CD14-positive monocyte (primary cell): ENCODE data around the gene LYPD6. TPM values are rescaled to one million over a fixed set of nuclear protein-coding genes. Genes with fewer than 3 reads are reported as not detected.

Experiments
- DNase-seq, 3 donors: peaks; one replicate each; pipeline ENCODE4 v3.0.0-alpha.2; 2011 to 2022
- H2AFZ ChIP-seq: 2 replicates; pipeline ENCODE4 v1.6.0; 2012; ENCODE audit warnings: mild to moderate bottlenecking, low read depth, low read length, inconsistent platforms; ENCODE audit not compliant: insufficient read depth, poor library complexity, severe bottlenecking
- H3K27ac ChIP-seq, 2 donors: 1 replicate in 1 of 2; 2 replicates in 1 of 2; pipeline ENCODE4 v1.5.1; 2012 to 2013; ENCODE audit warnings: low read length in 2 of 2, control low read depth in 1 of 2, inconsistent platforms in 1 of 2, low read depth in 1 of 2, mild to moderate bottlenecking in 1 of 2
- H3K27me3 ChIP-seq, 2 donors: one replicate each; pipeline versions ENCODE4 v1.6.0 to v1.6.1; 2011 to 2013; ENCODE audit warnings: low read length in 2 of 2; ENCODE audit not compliant: control insufficient read depth in 2 of 2, insufficient read depth in 2 of 2
- H3K36me3 ChIP-seq, 2 donors: replicated peaks in 1 of 2; 1 replicate in 1 of 2; 2 replicates in 1 of 2; pipeline versions ENCODE4 v1.5.1 to v1.6.1; 2012 to 2013; ENCODE audit warnings: low read length in 2 of 2, control low read depth in 1 of 2, inconsistent platforms in 1 of 2, mild to moderate bottlenecking in 1 of 2; ENCODE audit not compliant: insufficient read depth in 2 of 2, control insufficient read depth in 1 of 2
- H3K4me1 ChIP-seq, 2 donors: 1 replicate in 1 of 2; 2 replicates in 1 of 2; pipeline versions ENCODE4 v1.5.1 to v1.6.1; 2012 to 2013; ENCODE audit warnings: low read length in 2 of 2, control low read depth in 1 of 2, inconsistent platforms in 1 of 2, mild to moderate bottlenecking in 1 of 2, moderate library complexity in 1 of 2; ENCODE audit not compliant: insufficient read depth in 2 of 2, control insufficient read depth in 1 of 2
- H3K4me2 ChIP-seq: replicated peaks from 2 replicates; pipeline ENCODE3; 2012; ENCODE audit warnings: low read length, moderate library complexity, mild to moderate bottlenecking; ENCODE audit not compliant: poor library complexity, severe bottlenecking; ENCODE audit errors: extremely low read depth
- H3K4me3 ChIP-seq, 3 experiments: fragments of 200-600 bp in 1 of 3; sonication (generic) in 1 of 3; replicated peaks in 1 of 3; 1 replicate in 2 of 3; 2 replicates in 1 of 3; pipeline ENCODE4 v1.5.1; 2011 to 2013; ENCODE audit warnings: low read length in 3 of 3, mild to moderate bottlenecking in 3 of 3, control low read depth in 2 of 3, low read depth in 2 of 3, inconsistent platforms in 1 of 3, moderate library complexity in 1 of 3
- H3K79me2 ChIP-seq: 2 replicates; pipeline ENCODE4 v1.6.0; 2012; ENCODE audit warnings: mild to moderate bottlenecking, control low read depth, inconsistent platforms, low read length, moderate library complexity; ENCODE audit not compliant: insufficient read depth
- H3K9ac ChIP-seq: 2 replicates; pipeline ENCODE4 v1.6.0; 2017; ENCODE audit warnings: low read length, mild to moderate bottlenecking; ENCODE audit not compliant: insufficient read depth, poor library complexity, severe bottlenecking
- H3K9me3 ChIP-seq, 2 donors: replicated peaks in 1 of 2; 1 replicate in 1 of 2; 2 replicates in 1 of 2; pipeline versions ENCODE4 v1.5.1 to v1.6.1; 2012 to 2013; ENCODE audit warnings: low read length in 2 of 2, control low read depth in 1 of 2; ENCODE audit not compliant: control insufficient read depth in 1 of 2, insufficient read depth in 1 of 2
- H4K20me1 ChIP-seq: 2 replicates; pipeline ENCODE4 v1.6.0; 2012; ENCODE audit warnings: mild to moderate bottlenecking, low read length, control low read depth, moderate library complexity; ENCODE audit not compliant: insufficient read depth
- H3K27ac Mint-ChIP-seq, 7 donors: one replicate each; pipeline ENCODE4 v1.8.0; 2020; ENCODE audit warnings: mild to moderate bottlenecking in 7 of 7, mixed read lengths in 7 of 7, moderate library complexity in 6 of 7, inconsistent platforms in 2 of 7
- H3K27me3 Mint-ChIP-seq, 3 donors: one replicate each; pipeline ENCODE4 v1.8.0; 2021 to 2022; ENCODE audit warnings: low read depth in 3 of 3, mild to moderate bottlenecking in 3 of 3, mixed read lengths in 3 of 3, moderate library complexity in 3 of 3, inconsistent platforms in 1 of 3
- H3K36me3 Mint-ChIP-seq, 2 donors: one replicate each; pipeline ENCODE4 v1.8.0; 2020; ENCODE audit warnings: mixed read lengths in 2 of 2, inconsistent platforms in 1 of 2, mild to moderate bottlenecking in 1 of 2
- H3K4me1 Mint-ChIP-seq: one replicate; pipeline ENCODE4 v1.8.0; 2020; ENCODE audit warnings: mild to moderate bottlenecking, mixed read lengths
- H3K4me3 Mint-ChIP-seq, 2 donors: one replicate each; pipeline ENCODE4 v1.8.0; 2020; ENCODE audit warnings: mild to moderate bottlenecking in 2 of 2, mixed read lengths in 2 of 2, moderate library complexity in 1 of 2
- H3K9me3 Mint-ChIP-seq, 7 donors: one replicate each; pipeline ENCODE4 v1.8.0; 2020 to 2022; ENCODE audit warnings: mixed read lengths in 7 of 7, mild to moderate bottlenecking in 6 of 7, moderate library complexity in 6 of 7, inconsistent platforms in 2 of 7
- CTCF ChIP-seq: fragments of 200-600 bp; IDR thresholded peaks from one replicate; pipeline ENCODE4 v1.8.0; 2022; ENCODE audit warnings: antibody characterized with exemption, mild to moderate bottlenecking
- WGBS: methylation state at CpG from one replicate; pipeline ENCODE4 v1.1.5; 2013; ENCODE audit warnings: missing lambda C conversion rate; ENCODE audit not compliant: insufficient coverage; 5-methylcytosine and 5-hydroxymethylcytosine counted together
- intact Hi-C, 2 donors: fragments of 100-400 bp; cut with micrococcal nuclease; formaldehyde crosslinking; loops; one replicate each; pipeline versions ENCODE4 v1.15.0 to v1.15.1; 2023
- polyA plus RNA-seq, 3 donors: library from polyadenylated mRNA; depleted of rRNA in 1 of 3; unstranded in 2 of 3; stranded (reverse) in 1 of 3; fragments of 300-500 nt in 2 of 3; fragments of >200 nt in 1 of 3; fragmentation: Illumina TruSeq in 2 of 3; gene quantifications; 1 replicate in 2 of 3; 2 replicates in 1 of 3; pipeline ENCODE4 v1.2.3, GENCODE V29; 2012 to 2021

Gene LYPD6
- polyA plus RNA-seq, 3 donors, result not detected

GRCh38 chr2:149313512-149313972, 16.8 kb upstream of the LYPD6 start:
- Histone ChIP-seq H3K4me2 (no peak overlapping the region), H3K4me1 (no peaks in the 10 kb centered on the region), H3K27ac (no peak overlapping the region), H4K20me1 (no peaks in the 10 kb centered on the region), H3K9me3 (no peaks in the 10 kb centered on the region), H3K27me3 (peaks cover 0 to 9% of the 10 kb centered on the region in 2 donors), H2AFZ (no peak overlapping the region), H3K79me2 (no peaks in the 10 kb centered on the region), H3K36me3 (no peaks in the 10 kb centered on the region), H3K9ac (no peak overlapping the region), H3K4me3 (no peak overlapping the region)
- H3K4me1 Mint-ChIP-seq, result peaks cover 4% of the 10 kb centered on the region
- no peak overlapping the region for H3K4me3 Mint-ChIP-seq
- no peaks in the 10 kb centered on the region for H3K36me3 Mint-ChIP-seq
- no peaks in the 10 kb centered on the region for H3K9me3 Mint-ChIP-seq
- WGBS, result 7% methylated on average over 7 of the region's 8 CpGs
- DNase-seq, result peak in 2 of 3 donors; percentile 17 to 30
- intact Hi-C loops, result loop anchor here (5.0 kb wide), 2 partner anchors 291 to 296 kb away; no protein-coding TSS in a partner anchor
- H3K27me3 Mint-ChIP-seq, result peaks cover 9 to 29% (median 9%) of the 10 kb centered on the region in 3 donors
- H3K27ac Mint-ChIP-seq, result no peak overlapping the region
- peak; percentile 85 for TF ChIP-seq CTCF

- Mint-ChIP-seq H3K4me1 (peaks cover 4% of the 10 kb centered on the region), H3K9me3 (peaks cover 0 to 3% (median 0%) of the 10 kb centered on the region in 7 donors), H3K27me3 (peaks cover 11 to 31% (median 11%) of the 10 kb centered on the region in 3 donors), H3K27ac (no peak overlapping the region), H3K36me3 (no peaks in the 10 kb centered on the region), H3K4me3 (no peak overlapping the region)
- Histone ChIP-seq H2AFZ (no peak overlapping the region), H3K4me2 (no peak overlapping the region), H3K4me3 (no peak overlapping the region), H3K9ac (no peak overlapping the region), H3K79me2 (no peaks in the 10 kb centered on the region), H3K36me3 (no peaks in the 10 kb centered on the region), H3K27me3 (peaks cover 0 to 7% of the 10 kb centered on the region in 2 donors), H3K4me1 (no peaks in the 10 kb centered on the region), H3K9me3 (no peaks in the 10 kb centered on the region), H4K20me1 (no peaks in the 10 kb centered on the region), H3K27ac (no peak overlapping the region)
- intact Hi-C loops, result loop anchor here (5.0 kb wide), 2 partner anchors 292 to 297 kb away; no protein-coding TSS in a partner anchor
- no peak for DNase-seq
- 78% methylated on average over 1 of the region's 1 CpG for WGBS
- TF ChIP-seq CTCF, result no peak
These were observed 15.7 kb upstream of the LYPD6 start for GRCh38 chr2:149314687-149315086.
